Esophagus mucosa (tissue), 1 donor: ENCODE results near the gene MYH6. TPM values are rescaled to one million over a fixed set of nuclear protein-coding genes. Genes with fewer than 3 reads are reported as not detected.

Experiments used
- ATAC-seq: fragments of 200-7000 bp; cut with Tn5 transposase; one replicate; pipeline ENCODE4 v1.9.1; 2020
- total RNA-seq: library from RNA; stranded (reverse); gene quantifications from one replicate; pipeline ENCODE4 v1.2.4, GENCODE V29; 2023
- donor health status: DM: yes; HTN: yes; CAD: no.

MYH6 gene
- total RNA-seq, 1 donor from 2014 or later = not detected

DNA sequence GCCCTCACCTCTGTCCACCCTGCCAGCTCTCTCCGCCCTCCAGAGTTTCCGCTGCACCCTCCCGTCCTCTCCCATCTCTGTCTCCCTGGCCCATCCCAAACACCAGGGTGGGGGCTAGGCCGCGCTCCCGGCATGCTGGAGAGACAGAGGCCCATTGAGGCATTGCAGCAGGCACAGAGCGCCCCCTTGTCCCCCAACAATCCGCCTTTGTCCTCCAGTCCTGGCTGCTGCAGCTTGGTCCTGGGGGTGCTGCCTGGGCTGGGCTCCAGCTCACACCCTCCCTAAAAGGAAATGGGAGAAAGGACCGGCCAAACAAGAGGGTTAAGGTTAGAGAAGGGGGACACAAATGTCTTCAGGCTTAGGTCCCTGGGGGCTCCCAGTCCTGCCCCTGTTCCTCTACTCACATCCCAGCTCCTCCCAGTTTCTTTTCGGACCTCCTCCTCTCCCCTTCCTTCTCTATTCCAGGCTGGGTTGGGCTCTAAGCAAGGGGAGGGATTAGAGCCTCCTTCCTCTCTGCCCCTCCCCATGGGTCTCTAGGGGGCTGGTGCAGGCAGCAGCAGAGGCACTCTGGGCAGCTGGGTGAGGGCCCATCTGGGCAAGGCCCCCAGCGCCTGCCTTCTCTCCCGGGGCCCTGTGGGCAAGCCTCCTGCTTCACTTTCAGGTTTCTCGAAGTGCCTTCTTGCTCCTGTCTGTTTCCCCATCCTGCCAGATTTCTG, 31.4 kb downstream of the MYH6 start, which contains the start of gene CMTM5:
TSS of gene CMTM5 (plus strand) at position 565 of the 716 bp plus-strand sequence. CDS start 206 bp downstream, outside the sequence.
- ATAC-seq = no peak

DNA sequence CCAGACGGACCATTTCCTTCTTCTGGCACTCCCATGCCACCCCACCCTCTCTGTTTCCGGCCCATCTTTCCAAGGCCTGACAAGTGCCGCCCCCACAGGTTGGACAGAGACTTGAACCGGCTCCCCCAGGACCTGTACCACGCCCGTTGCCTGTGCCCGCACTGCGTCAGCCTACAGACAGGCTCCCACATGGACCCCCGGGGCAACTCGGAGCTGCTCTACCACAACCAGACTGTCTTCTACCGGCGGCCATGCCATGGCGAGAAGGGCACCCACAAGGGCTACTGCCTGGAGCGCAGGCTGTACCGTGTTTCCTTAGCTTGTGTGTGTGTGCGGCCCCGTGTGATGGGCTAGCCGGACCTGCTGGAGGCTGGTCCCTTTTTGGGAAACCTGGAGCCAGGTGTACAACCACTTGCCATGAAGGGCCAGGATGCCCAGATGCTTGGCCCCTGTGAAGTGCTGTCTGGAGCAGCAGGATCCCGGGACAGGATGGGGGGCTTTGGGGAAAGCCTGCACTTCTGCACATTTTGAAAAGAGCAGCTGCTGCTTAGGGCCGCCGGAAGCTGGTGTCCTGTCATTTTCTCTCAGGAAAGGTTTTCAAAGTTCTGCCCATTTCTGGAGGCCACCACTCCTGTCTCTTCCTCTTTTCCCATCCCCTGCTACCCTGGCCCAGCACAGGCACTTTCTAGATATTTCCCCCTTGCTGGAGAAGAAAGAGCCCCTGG, 32.4 kb downstream of the MYH6 start:
- ATAC-seq = no peak

- ATAC-seq = no peak
These were observed 35.0 kb downstream of the MYH6 start for GRCh38 chr14:23373041-23373440.

- ATAC-seq = no peak
These were observed 35.6 kb downstream of the MYH6 start, which contains the start of gene IL25 for GRCh38 chr14:23372509-23372908. Gene IL25 (plus strand): TSS chr14:23372809.

DNA sequence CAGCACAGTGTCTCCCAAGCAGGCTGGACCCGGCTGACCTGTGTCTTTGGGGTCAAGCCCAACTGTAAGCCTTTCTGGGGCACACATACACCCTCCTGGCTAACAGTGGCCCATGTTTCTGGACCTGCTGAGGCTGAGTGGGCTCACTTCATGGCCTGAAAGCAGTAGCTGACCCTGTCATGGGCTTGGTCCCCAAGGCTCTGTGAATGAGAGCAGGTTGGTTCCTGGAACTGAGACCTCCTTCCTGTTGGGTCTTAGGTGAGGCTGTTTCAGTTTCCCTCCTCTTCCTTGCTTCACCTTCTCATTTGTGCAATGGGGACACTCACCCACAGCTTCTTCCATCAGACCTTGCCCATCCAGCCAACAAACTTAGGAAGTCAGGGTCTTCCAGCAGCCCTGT, 36.2 kb downstream of the MYH6 start:
- ATAC-seq = no peak

- ATAC-seq = no peak
These were observed 37.9 kb downstream of the MYH6 start for GRCh38 chr14:23370221-23370620.

DNA sequence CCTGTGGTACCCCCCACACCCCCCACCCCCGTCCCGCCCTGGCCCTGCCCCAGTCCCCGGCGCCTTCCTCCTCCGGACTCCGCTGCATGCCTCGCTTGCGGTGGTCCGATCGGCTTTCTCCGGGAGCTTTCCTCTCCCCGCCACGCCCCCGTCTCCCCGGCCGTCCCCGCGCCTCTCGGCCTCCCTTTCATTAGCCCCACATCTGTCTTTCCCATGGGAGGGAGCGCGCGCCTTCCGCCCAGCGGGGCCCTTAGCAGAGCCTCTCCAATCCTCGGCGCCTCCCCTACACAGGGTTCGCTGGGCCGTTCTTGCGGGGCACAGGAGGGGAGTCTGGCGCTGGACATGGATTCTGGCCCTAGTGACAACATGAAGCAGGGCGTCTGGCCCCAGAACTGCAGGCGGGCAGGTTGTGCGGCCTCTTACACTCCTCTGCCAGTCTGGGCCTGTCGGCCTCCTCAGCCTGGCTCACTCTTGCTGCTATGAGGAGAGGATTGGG, 41.6 kb downstream of the MYH6 start:
- ATAC-seq = peak; percentile 75

DNA sequence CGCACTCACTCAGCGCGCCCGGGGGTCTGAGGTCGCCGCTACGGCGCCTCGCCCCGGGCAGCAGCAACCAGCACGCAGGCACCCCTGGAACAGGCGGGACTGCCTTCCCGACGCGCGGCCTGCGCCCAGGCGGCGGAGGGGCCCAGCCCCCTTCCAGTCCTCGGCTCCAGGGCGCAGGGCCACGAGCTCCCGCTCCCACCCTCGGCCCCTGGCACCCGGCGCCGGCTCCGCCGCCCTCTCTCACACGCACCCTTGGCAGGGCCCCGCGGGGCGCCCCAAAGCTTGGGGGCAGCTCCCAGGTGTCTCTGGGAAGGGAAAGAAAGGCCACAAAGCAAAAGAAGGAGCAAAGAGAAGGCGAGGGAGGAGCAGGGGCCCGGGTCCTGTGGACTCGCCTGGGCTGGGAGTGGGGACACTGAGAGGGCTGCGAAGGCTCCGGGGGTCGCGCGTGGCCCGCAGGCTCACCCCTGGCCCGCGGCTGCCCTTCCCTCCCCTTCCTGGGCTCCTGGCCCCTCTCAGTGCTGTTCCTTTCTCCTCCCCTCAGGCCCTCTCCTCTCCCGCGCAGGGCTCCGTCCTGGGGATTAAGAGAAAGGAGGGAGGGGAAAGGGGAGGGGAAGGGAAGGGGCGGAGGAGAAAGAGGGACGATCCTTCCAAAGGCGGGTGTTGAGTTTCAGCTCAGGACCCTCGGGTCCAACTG, 42.2 kb downstream of the MYH6 start:
- ATAC-seq = peak; percentile 70

- peak; percentile 84 for ATAC-seq
These were observed 42.9 kb downstream of the MYH6 start, which contains the start of gene EFS for GRCh38 chr14:23365036-23365731. Gene EFS (minus strand): TSS chr14:23365172. CDS start chr14:23365025, 147 bp downstream.

DNA sequence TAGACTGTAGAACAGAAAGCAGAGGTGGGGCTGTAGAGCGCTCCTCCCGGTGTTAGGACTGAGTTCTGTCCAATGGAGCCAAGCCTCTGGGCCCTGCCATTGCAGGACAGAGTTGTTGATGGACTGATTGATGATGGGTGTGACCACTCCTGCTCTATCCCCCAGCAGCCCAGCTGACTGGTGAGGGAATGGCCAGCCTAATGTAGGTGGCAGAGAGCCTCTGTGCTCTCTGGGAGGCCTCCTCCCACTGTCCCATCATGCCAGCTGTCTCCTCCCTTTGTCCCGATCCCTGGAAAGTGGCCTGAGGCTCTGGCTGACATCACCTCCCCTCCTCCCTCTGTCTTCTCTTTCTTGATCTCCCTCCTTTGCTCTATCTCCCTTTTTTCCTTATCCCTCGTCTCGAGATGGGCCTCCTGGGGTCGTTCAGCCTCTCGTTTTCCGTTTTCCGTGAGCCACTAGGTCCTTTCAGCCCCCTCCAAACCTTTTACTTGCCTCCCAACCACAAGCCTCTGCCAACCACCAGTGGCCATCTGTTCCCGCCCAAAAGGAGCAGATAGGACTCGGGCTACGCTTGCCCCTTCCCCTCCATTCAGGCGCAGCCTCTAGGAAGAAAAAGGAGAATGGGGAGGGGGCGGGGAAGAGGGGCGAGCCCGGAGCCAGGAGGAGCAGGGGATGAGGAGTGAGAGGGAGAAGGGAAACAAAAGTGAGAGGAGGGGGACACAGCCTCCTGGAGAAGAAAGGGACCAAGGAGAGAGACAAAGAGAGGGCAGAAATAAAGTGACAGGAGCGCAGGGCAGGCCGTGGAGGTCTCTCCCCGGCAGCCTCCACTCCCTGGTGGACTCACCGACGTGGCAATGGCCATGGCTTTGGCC, 43.7 kb downstream of the MYH6 start:
- peak; percentile 35 for ATAC-seq

DNA sequence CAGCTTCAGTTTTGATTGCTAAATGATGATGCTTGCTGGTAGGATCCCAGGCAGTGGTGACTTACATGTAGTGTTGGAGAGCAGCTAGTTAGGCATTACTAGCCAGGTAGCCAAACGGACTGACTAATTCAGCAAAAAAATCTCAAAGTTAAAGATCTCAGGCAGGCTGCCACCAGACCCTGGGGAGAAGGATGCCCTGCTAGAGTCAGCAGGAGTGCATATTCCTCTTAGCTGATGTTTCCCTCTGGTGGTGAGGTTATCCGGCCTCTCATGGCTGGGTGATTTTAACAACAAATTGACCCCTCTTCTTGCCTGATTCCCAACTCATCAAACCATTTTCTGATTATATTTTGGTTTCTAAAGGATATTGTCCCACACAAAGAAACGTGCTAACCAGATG, 45.9 kb downstream of the MYH6 start:
- no peak for ATAC-seq

DNA sequence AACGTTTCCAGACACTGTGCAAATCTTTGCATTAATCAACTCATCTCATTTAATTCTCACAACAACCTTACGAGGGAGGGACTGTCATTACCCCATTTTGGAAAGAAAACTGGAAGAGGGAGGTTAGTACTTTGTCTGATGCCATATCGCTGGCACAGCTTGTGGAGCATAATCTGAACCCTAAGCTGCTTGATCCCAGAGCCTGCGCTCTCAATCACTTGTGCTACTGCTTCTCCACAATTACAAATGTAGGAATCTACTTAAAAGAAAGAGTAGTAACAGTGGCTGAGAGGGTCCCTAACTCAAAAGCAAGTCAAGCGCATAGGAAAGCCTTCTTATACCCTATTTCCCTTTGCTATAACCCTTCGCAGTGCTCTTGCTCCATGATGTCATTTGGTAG, 46.3 kb downstream of the MYH6 start:
- no peak for ATAC-seq

DNA sequence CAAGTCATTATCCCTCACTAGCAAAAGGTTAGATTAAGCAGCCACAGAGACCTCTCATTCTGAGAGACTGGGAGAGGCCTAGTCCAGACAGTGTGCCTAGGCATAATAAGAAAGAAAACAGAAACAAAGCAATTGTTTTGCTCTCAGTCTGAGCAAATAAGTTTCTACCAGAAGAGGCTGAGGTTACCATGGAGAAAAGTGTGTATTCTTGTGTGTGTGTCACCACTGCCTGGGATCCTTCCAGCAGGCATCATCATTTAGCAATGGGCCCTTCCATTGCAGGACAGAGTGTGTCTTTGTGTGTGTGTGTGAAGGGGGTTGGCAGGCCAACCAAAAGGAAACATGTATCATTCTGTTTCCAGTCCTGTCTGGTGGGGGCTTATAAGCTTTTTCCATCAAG, 46.8 kb downstream of the MYH6 start:
- no peak for ATAC-seq

GRCh38 chr14:23360496-23360895, 47.6 kb downstream of the MYH6 start:
- no peak for ATAC-seq

DNA sequence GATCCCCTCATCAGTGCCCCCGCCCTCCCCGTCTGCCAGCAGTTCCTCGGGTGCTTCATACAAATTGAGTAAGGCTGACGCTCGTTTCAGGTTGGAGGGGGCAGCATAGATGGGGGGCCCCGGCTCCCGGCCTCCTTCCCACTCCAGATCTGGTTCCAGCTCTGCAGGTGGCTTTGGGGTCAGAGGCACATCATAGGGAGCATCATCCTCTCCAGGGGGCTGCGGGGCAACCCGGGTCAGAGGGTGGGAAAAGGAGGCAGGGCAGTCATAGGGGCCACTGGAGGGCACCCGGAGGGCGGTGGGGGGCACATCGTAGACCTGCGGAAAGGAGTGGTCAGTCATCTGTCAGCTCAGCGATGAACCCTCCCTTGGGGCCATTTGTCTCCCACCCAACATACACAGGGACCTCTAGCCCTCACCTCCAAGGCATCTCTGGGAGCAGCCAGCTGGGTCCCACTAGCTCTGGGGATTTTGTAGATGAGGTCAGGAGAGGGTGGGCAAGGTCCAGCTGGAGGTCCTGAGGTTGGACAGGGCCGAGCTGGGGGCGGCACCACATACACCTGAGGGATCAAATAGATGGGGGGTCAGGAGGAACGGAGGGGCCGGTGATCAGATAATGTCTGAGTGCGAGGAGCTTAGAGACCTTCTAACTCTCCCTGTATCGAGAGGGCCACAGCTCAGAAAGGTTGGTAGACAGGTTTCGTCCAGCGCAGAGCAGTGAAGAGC, 48.2 kb downstream of the MYH6 start:
- ATAC-seq = no peak

GRCh38 chr14:23359167-23359626, 48.9 kb downstream of the MYH6 start:
- no peak for ATAC-seq

DNA sequence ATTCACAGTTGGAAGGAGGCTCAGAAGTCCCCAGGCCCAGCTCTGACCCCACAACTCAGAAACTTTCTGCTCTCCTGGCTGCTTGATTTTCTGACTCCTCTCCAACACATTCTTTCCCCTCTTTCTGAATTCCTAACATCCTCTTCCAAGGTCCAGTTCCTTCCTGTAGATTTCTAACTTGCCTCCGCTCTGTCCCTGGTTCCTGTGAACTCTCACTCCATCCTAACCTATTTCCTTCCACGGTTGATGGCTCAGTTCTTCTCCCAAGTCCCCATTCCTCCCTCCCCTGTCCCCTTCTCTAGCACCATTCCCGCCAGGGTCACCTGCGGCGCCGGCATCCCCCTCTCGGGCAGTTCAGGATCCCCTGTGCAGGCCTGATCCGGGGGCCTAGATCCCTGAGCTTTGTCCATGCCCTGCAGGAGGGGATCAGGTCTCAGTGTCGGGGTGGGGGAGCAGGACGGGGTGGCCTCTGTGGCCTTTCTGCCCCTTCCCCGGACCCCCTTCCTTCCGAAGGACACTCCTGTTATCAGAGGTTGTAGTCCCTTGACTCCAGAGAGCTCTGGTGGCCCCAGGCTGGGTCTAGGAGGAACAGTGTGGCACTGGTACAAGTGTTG, 49.4 kb downstream of the MYH6 start:
- ATAC-seq = no peak

DNA sequence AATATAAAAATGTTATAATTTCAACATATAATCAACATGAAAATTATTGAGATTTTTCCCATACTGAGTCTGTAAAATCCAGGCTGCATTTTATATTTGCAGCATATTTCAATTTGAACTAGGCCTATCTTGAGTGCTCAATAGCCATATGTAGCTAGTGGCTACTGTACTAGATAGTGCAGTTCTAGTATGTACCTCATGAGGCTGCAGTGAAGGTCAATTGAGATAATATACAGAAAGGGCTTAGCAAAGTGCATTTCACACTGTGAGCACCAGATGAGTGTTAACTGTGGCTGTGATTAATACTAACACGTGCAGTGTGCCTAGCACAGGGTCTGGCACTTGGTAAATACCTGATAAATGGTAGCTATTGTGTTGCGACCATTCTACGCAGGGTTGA, 50.0 kb downstream of the MYH6 start:
- ATAC-seq = no peak

GRCh38 chr14:23357261-23357660, 50.8 kb downstream of the MYH6 start:
- no peak for ATAC-seq

DNA sequence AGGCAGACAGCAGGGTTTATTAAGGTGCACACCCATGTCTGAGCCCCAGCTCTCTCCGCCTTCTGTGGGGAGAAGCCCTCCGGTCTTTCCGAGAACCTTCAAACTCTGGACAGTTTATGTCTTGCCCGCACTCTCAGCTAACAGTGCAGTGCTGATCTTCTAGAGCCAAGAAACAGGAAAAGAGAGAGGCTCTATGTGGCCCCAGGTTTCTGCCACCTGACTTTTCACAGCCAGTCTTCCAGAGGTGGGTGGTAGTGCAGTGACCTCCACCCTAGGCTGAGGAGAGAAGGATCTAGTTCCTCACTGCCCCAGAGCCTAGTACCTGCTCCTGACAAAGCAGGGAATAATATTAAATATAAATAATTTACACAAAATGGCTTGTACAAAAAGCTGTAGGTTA, 51.4 kb downstream of the MYH6 start:
- ATAC-seq = no peak
